IPS-NIHi7 (cell line): ENCODE data around the gene GOLGB1.

Source experiments
- DNase-seq: peaks from one replicate; pipeline ENCODE4 v3.0.0; 2012; ENCODE audit warnings: mixed read lengths; ENCODE audit errors: extremely low spot score

The GOLGB1 gene

GRCh38 chr3:121740896-121741295 is 8.6 kb downstream of the GOLGB1 start:
- DNase-seq, result no peak

- DNase-seq, result no peak
Observed at GRCh38 chr3:121739902-121740301, 9.6 kb downstream of the GOLGB1 start.

GRCh38 chr3:121737644-121738043 is 11.9 kb downstream of the GOLGB1 start:
- DNase-seq, result no peak

- DNase-seq, result no peak
Observed at GRCh38 chr3:121736112-121736511, 13.4 kb downstream of the GOLGB1 start.

GRCh38 chr3:121735047-121735696 is 14.4 kb downstream of the GOLGB1 start:
- no peak for DNase-seq

GRCh38 chr3:121730940-121731687 is 18.4 kb downstream of the GOLGB1 start:
- DNase-seq, result no peak

GRCh38 chr3:121724130-121724529 is 25.4 kb downstream of the GOLGB1 start:
- DNase-seq, result no peak

GRCh38 chr3:121723485-121723884 is 26.1 kb downstream of the GOLGB1 start:
- no peak for DNase-seq

GRCh38 chr3:121722411-121722810 is 27.1 kb downstream of the GOLGB1 start:
- no peak for DNase-seq

GRCh38 chr3:121720163-121720562 is 29.4 kb downstream of the GOLGB1 start:
- DNase-seq, result no peak

GRCh38 chr3:121719423-121719822 is 30.1 kb downstream of the GOLGB1 start:
- DNase-seq, result no peak

- DNase-seq, result no peak
Observed at GRCh38 chr3:121718205-121718846, 31.2 kb downstream of the GOLGB1 start.

GRCh38 chr3:121710347-121710746 is 39.2 kb downstream of the GOLGB1 start:
- no peak for DNase-seq

GRCh38 chr3:121707531-121708273 is 41.8 kb downstream of the GOLGB1 start:
- DNase-seq, result no peak

- DNase-seq, result no peak
Observed at GRCh38 chr3:121705541-121705940, 44.0 kb downstream of the GOLGB1 start.

- no peak for DNase-seq
Observed at GRCh38 chr3:121703973-121704372, 45.6 kb downstream of the GOLGB1 start.

- no peak for DNase-seq
Observed at GRCh38 chr3:121698901-121699300, 50.6 kb downstream of the GOLGB1 start.

- no peak for DNase-seq
Observed at GRCh38 chr3:121698476-121698875, 51.1 kb downstream of the GOLGB1 start.

GRCh38 chr3:121696186-121696585 is 53.4 kb downstream of the GOLGB1 start:
- no peak for DNase-seq

GRCh38 chr3:121692010-121692699 is 57.4 kb downstream of the GOLGB1 start:
- DNase-seq, result no peak

GRCh38 chr3:121690777-121691405 is 58.6 kb downstream of the GOLGB1 start:
- DNase-seq, result no peak
